BLaER1 treated with 17β-estradiol and CSF1 and Interleukin-3, amounts not matched to agents 10 nM and 100 nM (cell line): ENCODE data around the gene PAX7.
"Not testable (repeated sequence)": the region's sequence is repeated elsewhere in the genome, so short reads cannot be mapped to it uniquely, and the experiment has no call there.

ENCODE experiments used
- H3K27ac ChIP-seq, 11 experiments: shearing (Covaris generic); formaldehyde crosslinking; 2 replicates each; pipeline ENCODE4 v1.8.1; 2022
- H3K27me3 ChIP-seq, 11 experiments: shearing (Covaris generic); formaldehyde crosslinking; 2 replicates each; pipeline ENCODE4 v1.8.1; 2022
- H3K36me3 ChIP-seq, 11 experiments: shearing (Covaris generic); formaldehyde crosslinking; 2 replicates each; pipeline ENCODE4 v1.8.1; 2022
- H3K4me1 ChIP-seq, 10 experiments: shearing (Covaris generic); formaldehyde crosslinking; 2 replicates each; pipeline ENCODE4 v1.8.1; 2022
- H3K4me2 ChIP-seq, 11 experiments: shearing (Covaris generic); formaldehyde crosslinking; 2 replicates each; pipeline ENCODE4 v1.8.1; 2022
- H3K4me3 ChIP-seq, 10 experiments: shearing (Covaris generic); formaldehyde crosslinking; 2 replicates each; pipeline ENCODE4 v1.8.1; 2022
- H3K9ac ChIP-seq, 11 experiments: shearing (Covaris generic); formaldehyde crosslinking; 2 replicates each; pipeline ENCODE4 v1.8.1; 2022
- H3K9me3 ChIP-seq, 11 experiments: shearing (Covaris generic); formaldehyde crosslinking; replicated peaks in 1 of 11; 2 replicates each; pipeline ENCODE4 v1.8.1; 2022
- H4K20me1 ChIP-seq, 11 experiments: shearing (Covaris generic); formaldehyde crosslinking; 2 replicates each; pipeline ENCODE4 v1.8.1; 2022
- Cebpa-rat ChIP-seq, 11 experiments: shearing (Covaris generic); IDR thresholded peaks; 2 replicates each; pipeline ENCODE4 v1.8.1; 2022

The PAX7 gene

GRCh38 chr1:18736958-18737357, 106.3 kb downstream of the PAX7 start:
- H3K9me3 ChIP-seq, result no peaks in the 10 kb centered on the region
- H3K27ac ChIP-seq, result no peak overlapping the region
- H3K27me3 ChIP-seq, result no peaks in the 10 kb centered on the region
- TF ChIP-seq Cebpa-rat (IDR thresholded peaks at IDR 0.05), result no peak
- no peak overlapping the region for H3K4me3 ChIP-seq
- no peaks in the 10 kb centered on the region for H3K36me3 ChIP-seq
- no peak overlapping the region for H3K4me2 ChIP-seq
- H3K9ac ChIP-seq, result no peak overlapping the region
- no peaks in the 10 kb centered on the region for H3K4me1 ChIP-seq
- H4K20me1 ChIP-seq, result peaks cover 0 to 23% (median 0%) of the 10 kb centered on the region in 11 experiments; a peak in 2 of 22 replicates

- H3K9ac ChIP-seq, result no peak overlapping the region
- no peak for TF ChIP-seq Cebpa-rat (IDR thresholded peaks at IDR 0.05)
- H3K36me3 ChIP-seq, result no peaks in the 10 kb centered on the region
- no peaks in the 10 kb centered on the region for H3K27me3 ChIP-seq
- H3K4me2 ChIP-seq, result no peak overlapping the region
- no peak overlapping the region for H3K27ac ChIP-seq
- no peaks in the 10 kb centered on the region for H3K9me3 ChIP-seq
- H3K4me3 ChIP-seq, result no peak overlapping the region
- no peaks in the 10 kb centered on the region for H3K4me1 ChIP-seq
- H4K20me1 ChIP-seq, result peaks cover 0 to 23% (median 0%) of the 10 kb centered on the region in 11 experiments; a peak in 2 of 22 replicates
Measured at GRCh38 chr1:18738126-18738525, 107.5 kb downstream of the PAX7 start.

- no peak for TF ChIP-seq Cebpa-rat (IDR thresholded peaks at IDR 0.05)
- Histone ChIP-seq H3K9ac (no peak overlapping the region), H4K20me1 (peaks cover 0 to 22% (median 0%) of the 10 kb centered on the region in 11 experiments; a peak in 2 of 22 replicates), H3K4me3 (no peak overlapping the region), H3K36me3 (no peaks in the 10 kb centered on the region), H3K9me3 (no peaks in the 10 kb centered on the region), H3K4me1 (no peaks in the 10 kb centered on the region), H3K27ac (no peak overlapping the region), H3K4me2 (no peak overlapping the region), H3K27me3 (no peaks in the 10 kb centered on the region)
Measured at GRCh38 chr1:18738617-18739016, 108.0 kb downstream of the PAX7 start.

- TF ChIP-seq Cebpa-rat (IDR thresholded peaks at IDR 0.05), result no peak
- H4K20me1 ChIP-seq, result peaks cover 0 to 14% (median 0%) of the 10 kb centered on the region in 11 experiments; a peak in 2 of 22 replicates
- no peak overlapping the region for H3K4me3 ChIP-seq
- H3K36me3 ChIP-seq, result no peaks in the 10 kb centered on the region
- H3K4me1 ChIP-seq, result no peaks in the 10 kb centered on the region
- H3K4me2 ChIP-seq, result no peak overlapping the region
- no peaks in the 10 kb centered on the region for H3K27me3 ChIP-seq
- H3K27ac ChIP-seq, result no peak overlapping the region
- no peaks in the 10 kb centered on the region for H3K9me3 ChIP-seq
- H3K9ac ChIP-seq, result no peak overlapping the region
Measured at GRCh38 chr1:18739408-18739807, 108.8 kb downstream of the PAX7 start.

GRCh38 chr1:18739897-18740296, 109.3 kb downstream of the PAX7 start:
- Histone ChIP-seq H4K20me1 (peaks cover 0 to 9% (median 0%) of the 10 kb centered on the region in 11 experiments; a peak in 2 of 22 replicates), H3K27me3 (no peaks in the 10 kb centered on the region), H3K4me2 (no peak overlapping the region), H3K27ac (no peak overlapping the region), H3K36me3 (no peaks in the 10 kb centered on the region), H3K9ac (no peak overlapping the region), H3K4me1 (no peaks in the 10 kb centered on the region), H3K4me3 (no peak overlapping the region), H3K9me3 (no peaks in the 10 kb centered on the region)
- no peak for TF ChIP-seq Cebpa-rat (IDR thresholded peaks at IDR 0.05)

GRCh38 chr1:18740617-18741016, 110.0 kb downstream of the PAX7 start:
- Histone ChIP-seq H3K9me3 (no peaks in the 10 kb centered on the region), H3K4me2 (no peak overlapping the region), H3K27ac (no peak overlapping the region), H3K9ac (no peak overlapping the region), H4K20me1 (peaks cover 0 to 4% (median 0%) of the 10 kb centered on the region in 11 experiments; a peak in 1 of 22 replicates), H3K36me3 (no peaks in the 10 kb centered on the region), H3K4me3 (no peak overlapping the region), H3K4me1 (peaks cover 0 to 4% (median 0%) of the 10 kb centered on the region in 10 experiments; a peak in 2 of 20 replicates), H3K27me3 (no peaks in the 10 kb centered on the region)
- no peak for TF ChIP-seq Cebpa-rat (IDR thresholded peaks at IDR 0.05)

- no peak overlapping the region for H3K27ac ChIP-seq
- H3K9ac ChIP-seq, result no peak overlapping the region
- peaks cover 0 to 8% (median 0%) of the 10 kb centered on the region in 10 experiments; a peak in 2 of 20 replicates for H3K4me1 ChIP-seq
- H3K27me3 ChIP-seq, result no peaks in the 10 kb centered on the region
- peaks cover 0 to 4% (median 0%) of the 10 kb centered on the region in 11 experiments; a peak in 1 of 22 replicates for H4K20me1 ChIP-seq
- H3K4me2 ChIP-seq, result no peak overlapping the region
- no peak for TF ChIP-seq Cebpa-rat (IDR thresholded peaks at IDR 0.05)
- no peak overlapping the region for H3K4me3 ChIP-seq
- H3K9me3 ChIP-seq, result no peaks in the 10 kb centered on the region
- H3K36me3 ChIP-seq, result no peaks in the 10 kb centered on the region
Measured at GRCh38 chr1:18743233-18743632, 112.6 kb downstream of the PAX7 start.

GRCh38 chr1:18744381-18744780, 113.7 kb downstream of the PAX7 start:
- not testable (repeated sequence) for H3K4me1 ChIP-seq, H3K9ac ChIP-seq, H3K4me2 ChIP-seq, H3K36me3 ChIP-seq, H3K27ac ChIP-seq, H3K4me3 ChIP-seq, H4K20me1 ChIP-seq, H3K9me3 ChIP-seq, H3K27me3 ChIP-seq

- TF ChIP-seq Cebpa-rat (IDR thresholded peaks at IDR 0.05), result no peak
- peaks cover 0 to 13% (median 7%) of the 10 kb centered on the region in 11 experiments; a peak in 10 of 22 replicates for H3K9me3 ChIP-seq
- H3K27me3 ChIP-seq, result no peaks in the 10 kb centered on the region
- peaks cover 0 to 8% (median 0%) of the 10 kb centered on the region in 10 experiments; a peak in 4 of 20 replicates for H3K4me1 ChIP-seq
- H3K36me3 ChIP-seq, result no peaks in the 10 kb centered on the region
- H3K4me2 ChIP-seq, result no peak overlapping the region
- no peaks in the 10 kb centered on the region for H4K20me1 ChIP-seq
- no peak overlapping the region for H3K9ac ChIP-seq
- H3K27ac ChIP-seq, result no peak overlapping the region
- no peak overlapping the region for H3K4me3 ChIP-seq
Measured at GRCh38 chr1:18746981-18747380, 116.3 kb downstream of the PAX7 start.

- H3K27ac ChIP-seq, result no peak overlapping the region
- H3K36me3 ChIP-seq, result no peaks in the 10 kb centered on the region
- H3K4me1 ChIP-seq, result peaks cover 0 to 8% (median 0%) of the 10 kb centered on the region in 10 experiments; a peak in 4 of 20 replicates
- no peak overlapping the region for H3K4me2 ChIP-seq
- H3K9me3 ChIP-seq, result peaks cover 0 to 13% (median 7%) of the 10 kb centered on the region in 11 experiments; a peak in 10 of 22 replicates
- H4K20me1 ChIP-seq, result no peaks in the 10 kb centered on the region
- no peak for TF ChIP-seq Cebpa-rat (IDR thresholded peaks at IDR 0.05)
- no peak overlapping the region for H3K9ac ChIP-seq
- no peaks in the 10 kb centered on the region for H3K27me3 ChIP-seq
- no peak overlapping the region for H3K4me3 ChIP-seq
Measured at GRCh38 chr1:18747671-18748070, 117.0 kb downstream of the PAX7 start.
